T-helper 1 cell treated with Interleukin-12 subunit alpha and Interleukin-12 subunit beta and Interleukin-4 antibody, amounts not matched to agents 30 μg/mL and 1 μg/mL, for 36 hours (primary cell): ENCODE results near the gene CERS5.

Source experiments
- H3K27ac Mint-ChIP-seq: one replicate; pipeline ENCODE4 v1.8.0; 2021; ENCODE audit warnings: mild to moderate bottlenecking, mixed read lengths
- H3K27me3 Mint-ChIP-seq: one replicate; pipeline ENCODE4 v1.8.0; 2021; ENCODE audit warnings: low read depth, mixed read lengths
- H3K36me3 Mint-ChIP-seq: one replicate; pipeline ENCODE4 v1.8.0; 2021; ENCODE audit warnings: low read depth, mixed read lengths
- H3K4me1 Mint-ChIP-seq: one replicate; pipeline ENCODE4 v1.8.0; 2021; ENCODE audit warnings: low read depth, mixed read lengths
- H3K4me3 Mint-ChIP-seq: one replicate; pipeline ENCODE4 v1.8.0; 2021; ENCODE audit warnings: mild to moderate bottlenecking, moderate library complexity, mixed read lengths
- H3K9me3 Mint-ChIP-seq: one replicate; pipeline ENCODE4 v1.8.0; 2021; ENCODE audit warnings: mixed read lengths

CERS5 gene

GRCh38 chr12:50129290-50129689 is 37.9 kb downstream of the CERS5 start:
- no peaks in the 10 kb centered on the region for H3K27me3 Mint-ChIP-seq
- peaks cover 25% of the 10 kb centered on the region for H3K36me3 Mint-ChIP-seq
- peaks cover 11% of the 10 kb centered on the region for H3K4me1 Mint-ChIP-seq
- no peaks in the 10 kb centered on the region for H3K9me3 Mint-ChIP-seq
- no peak overlapping the region for H3K27ac Mint-ChIP-seq
- H3K4me3 Mint-ChIP-seq = no peak overlapping the region

DNA sequence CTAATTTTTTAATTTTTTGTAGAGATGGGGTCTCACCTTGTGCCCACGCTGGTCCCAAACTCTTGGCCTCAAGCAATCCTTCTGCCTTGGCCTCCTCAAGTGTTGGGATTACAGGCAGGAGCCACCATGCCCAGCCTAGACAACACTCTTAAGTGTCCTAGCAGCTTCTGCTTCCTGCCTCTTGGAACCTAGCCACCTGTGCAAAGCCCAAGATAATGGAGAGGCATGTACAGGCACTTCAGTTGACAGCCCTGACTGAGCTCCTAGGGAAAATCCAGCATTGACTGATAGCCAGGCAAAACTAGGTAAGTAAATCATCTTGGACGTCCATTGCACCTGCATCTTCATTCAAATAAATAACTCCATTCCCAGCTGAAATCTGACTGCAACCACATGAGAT is 39.6 kb downstream of the CERS5 start:
- peaks cover 25% of the 10 kb centered on the region for H3K36me3 Mint-ChIP-seq
- H3K4me1 Mint-ChIP-seq = peaks cover 8% of the 10 kb centered on the region
- no peaks in the 10 kb centered on the region for H3K27me3 Mint-ChIP-seq
- no peak overlapping the region for H3K4me3 Mint-ChIP-seq
- no peak overlapping the region for H3K27ac Mint-ChIP-seq
- no peaks in the 10 kb centered on the region for H3K9me3 Mint-ChIP-seq

DNA sequence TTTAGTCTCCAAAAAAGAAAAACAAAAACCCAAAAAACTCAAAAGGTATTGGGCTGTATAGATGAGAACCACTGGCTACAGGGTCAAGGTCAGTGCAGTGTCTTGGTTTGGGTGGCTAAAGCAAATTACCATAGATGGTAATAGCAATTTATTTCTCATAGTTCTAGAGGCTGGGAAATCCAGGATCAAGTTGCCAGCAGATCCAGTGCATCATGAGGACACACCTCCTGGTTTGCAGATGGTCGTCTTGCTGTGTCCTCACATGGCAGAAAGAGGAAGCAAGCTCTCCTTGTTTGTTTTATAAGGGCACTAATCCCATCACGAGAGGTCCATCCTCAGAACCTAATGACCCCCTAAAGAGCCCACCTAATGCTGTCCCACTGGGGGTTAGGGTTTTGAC is 44.0 kb downstream of the CERS5 start:
- Mint-ChIP-seq H3K27ac (no peak overlapping the region), H3K4me1 (peaks cover 8% of the 10 kb centered on the region), H3K27me3 (no peaks in the 10 kb centered on the region), H3K4me3 (no peak overlapping the region), H3K36me3 (peaks cover 17% of the 10 kb centered on the region), H3K9me3 (no peaks in the 10 kb centered on the region)

- Mint-ChIP-seq H3K27ac (no peak overlapping the region), H3K27me3 (no peaks in the 10 kb centered on the region), H3K4me1 (peaks cover 11% of the 10 kb centered on the region), H3K36me3 (peaks cover 17% of the 10 kb centered on the region), H3K4me3 (no peak overlapping the region), H3K9me3 (no peaks in the 10 kb centered on the region)
Observed at GRCh38 chr12:50121641-50122040, 45.5 kb downstream of the CERS5 start.

DNA sequence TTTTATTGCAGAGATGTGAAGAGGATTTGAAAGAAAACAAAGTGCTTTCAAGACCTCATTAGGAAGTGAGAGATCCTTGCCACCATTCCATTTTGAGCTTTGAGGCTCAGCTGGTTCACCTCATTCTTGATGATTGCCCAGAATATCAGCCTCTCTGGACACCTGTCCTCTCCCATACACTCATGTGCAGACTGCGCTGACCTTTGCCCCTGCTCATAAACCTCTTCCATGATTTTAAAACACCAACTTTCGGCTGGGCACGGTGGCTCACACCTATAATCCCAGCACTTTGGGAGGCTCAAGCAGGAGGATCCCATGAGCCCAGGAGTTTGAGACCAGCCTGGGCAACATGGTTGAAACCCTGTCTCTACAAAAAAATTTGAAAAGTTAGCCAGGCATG is 46.2 kb downstream of the CERS5 start:
- Mint-ChIP-seq H3K4me1 (peaks cover 14% of the 10 kb centered on the region), H3K27ac (no peak overlapping the region), H3K27me3 (no peaks in the 10 kb centered on the region), H3K36me3 (peaks cover 17% of the 10 kb centered on the region), H3K9me3 (no peaks in the 10 kb centered on the region), H3K4me3 (no peak overlapping the region)

DNA sequence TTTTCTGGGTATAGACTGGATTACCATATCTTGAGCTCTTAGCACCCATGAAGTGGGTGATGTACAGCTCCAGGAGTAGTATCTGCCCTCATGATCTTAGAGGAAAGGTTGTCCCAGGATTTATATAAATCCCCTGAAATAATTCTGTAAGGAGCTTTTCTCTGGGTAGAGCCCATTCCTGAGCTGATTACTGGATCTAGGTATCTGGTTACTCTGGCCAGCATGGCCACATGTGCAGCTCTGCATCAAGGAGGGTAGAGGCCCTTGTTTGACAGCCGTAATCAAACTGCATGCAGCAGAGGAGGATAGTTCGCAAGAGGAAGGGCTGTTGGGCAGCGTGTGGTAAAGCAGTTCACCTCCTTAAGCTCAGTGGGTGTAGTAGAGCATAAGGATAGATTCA is 46.6 kb downstream of the CERS5 start:
- H3K4me1 Mint-ChIP-seq = peaks cover 14% of the 10 kb centered on the region
- H3K27ac Mint-ChIP-seq = no peak overlapping the region
- H3K9me3 Mint-ChIP-seq = no peaks in the 10 kb centered on the region
- H3K27me3 Mint-ChIP-seq = no peaks in the 10 kb centered on the region
- peaks cover 21% of the 10 kb centered on the region for H3K36me3 Mint-ChIP-seq
- no peak overlapping the region for H3K4me3 Mint-ChIP-seq

DNA sequence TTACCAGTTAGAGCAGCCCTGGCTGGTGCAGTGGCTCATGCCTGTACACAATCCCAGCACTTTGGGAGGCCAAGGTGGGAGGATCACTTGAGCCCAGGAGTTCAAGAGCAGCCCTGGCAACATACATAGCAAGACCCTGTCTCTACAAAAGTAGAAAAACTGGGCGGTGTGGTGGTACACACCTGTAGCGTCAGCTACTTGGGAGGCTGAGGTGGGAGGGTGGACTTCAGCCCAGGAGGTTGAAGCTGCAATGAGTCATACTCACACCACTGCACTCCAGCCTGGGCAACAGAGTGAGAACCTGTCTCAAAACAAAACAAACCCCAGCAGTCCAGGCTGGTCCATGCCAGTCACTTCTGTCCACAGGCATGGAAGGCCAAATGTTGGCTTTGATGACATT is 47.8 kb downstream of the CERS5 start:
- Mint-ChIP-seq H3K4me1 (peaks cover 12% of the 10 kb centered on the region), H3K27me3 (no peaks in the 10 kb centered on the region), H3K36me3 (peaks cover 22% of the 10 kb centered on the region), H3K9me3 (no peaks in the 10 kb centered on the region), H3K27ac (no peak overlapping the region), H3K4me3 (no peak overlapping the region)

- Mint-ChIP-seq H3K4me1 (peaks cover 21% of the 10 kb centered on the region), H3K36me3 (peaks cover 21% of the 10 kb centered on the region), H3K4me3 (no peak overlapping the region), H3K27me3 (no peaks in the 10 kb centered on the region), H3K27ac (no peak overlapping the region), H3K9me3 (no peaks in the 10 kb centered on the region)
Observed at GRCh38 chr12:50117057-50117622, 50.0 kb downstream of the CERS5 start.

DNA sequence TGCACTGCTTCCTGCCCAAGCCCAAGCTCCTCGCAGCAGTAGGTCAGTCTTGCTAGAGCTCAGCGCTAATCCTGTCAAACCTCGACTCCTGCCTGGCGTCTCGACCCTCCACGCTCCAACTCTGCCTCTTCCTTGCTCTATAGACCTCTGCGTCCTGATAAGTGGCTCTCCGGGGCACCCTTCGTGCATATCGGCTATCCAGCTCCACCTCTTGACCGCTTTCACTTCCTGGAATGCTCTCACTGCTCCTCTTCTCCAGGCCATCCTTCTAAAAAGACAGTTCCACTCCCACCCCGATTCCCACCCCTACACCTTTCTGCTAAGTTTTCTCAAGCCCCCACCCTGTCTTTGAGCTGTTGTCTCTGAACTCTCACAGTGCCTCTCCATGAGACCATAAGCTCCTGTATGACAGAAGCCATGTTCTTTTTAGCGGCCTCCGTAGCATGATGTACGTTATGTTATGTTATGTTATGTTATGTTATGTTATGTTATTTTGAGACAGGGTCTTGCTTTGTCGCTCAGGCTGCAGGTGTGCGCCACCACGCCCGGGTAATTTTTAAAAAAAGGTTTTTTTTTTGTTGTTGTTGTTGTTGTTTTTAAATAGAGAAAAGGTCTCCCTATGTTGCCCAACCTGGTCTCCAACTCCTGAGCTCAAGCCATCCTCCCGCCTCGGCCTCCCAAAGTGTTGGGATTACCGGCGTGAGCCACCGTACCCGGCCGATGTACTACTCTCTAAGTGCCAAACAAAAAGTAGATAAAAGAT is 54.5 kb downstream of the CERS5 start:
- no peaks in the 10 kb centered on the region for H3K9me3 Mint-ChIP-seq
- peaks cover 29% of the 10 kb centered on the region for H3K4me1 Mint-ChIP-seq
- peak overlapping the region; percentile 100 for H3K27ac Mint-ChIP-seq
- H3K4me3 Mint-ChIP-seq = peak overlapping the region; percentile 100
- H3K36me3 Mint-ChIP-seq = peaks cover 16% of the 10 kb centered on the region
- H3K27me3 Mint-ChIP-seq = no peaks in the 10 kb centered on the region

DNA sequence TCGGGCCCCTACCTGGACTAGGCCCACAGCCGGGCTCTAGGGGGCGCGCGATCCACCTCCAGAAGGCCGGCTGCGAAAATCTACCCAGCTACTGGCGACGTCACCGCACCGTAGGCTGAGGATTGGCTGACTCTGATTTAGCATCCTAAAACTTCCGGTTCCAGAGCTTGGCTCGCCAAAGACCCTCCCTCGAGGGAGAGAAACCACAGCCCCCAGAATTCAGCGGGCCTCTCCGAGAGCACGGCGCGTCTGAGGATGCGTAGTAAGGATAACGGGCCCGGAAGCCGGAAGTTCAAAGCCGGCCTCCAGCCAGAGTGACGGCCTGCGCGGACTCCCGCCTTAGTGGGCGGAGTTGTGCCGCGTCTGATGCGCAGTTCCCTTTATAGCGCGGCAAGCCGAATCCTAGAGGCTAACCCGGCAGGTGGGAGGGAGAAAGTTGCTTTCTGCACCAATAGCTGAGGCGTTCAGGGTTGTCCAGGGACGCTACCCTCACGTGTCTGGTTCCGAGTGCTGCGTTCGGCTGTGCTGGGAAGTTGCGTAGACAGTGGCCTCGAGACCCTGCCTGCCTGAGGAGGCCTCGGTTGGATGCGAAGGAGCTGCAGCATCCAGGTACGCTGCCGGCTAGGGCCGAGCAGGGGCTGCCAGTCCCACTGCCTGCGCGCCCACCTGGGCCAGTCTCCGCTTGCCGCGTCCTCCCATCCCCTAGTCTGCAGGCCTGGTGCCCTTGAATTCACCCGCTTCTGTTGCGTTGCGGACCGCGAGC is 55.3 kb downstream of the CERS5 start, which contains the start of gene COX14:
TSS of gene COX14 (plus strand) at position 544 of the 763 bp plus-strand sequence. CDS start 7,808 bp downstream, outside the sequence.
- Mint-ChIP-seq H3K36me3 (peaks cover 13% of the 10 kb centered on the region), H3K4me3 (peak within 1 kb of the TSS; percentile 100), H3K9me3 (no peaks in the 10 kb centered on the region), H3K4me1 (peaks cover 28% of the 10 kb centered on the region), H3K27me3 (no peaks in the 10 kb centered on the region), H3K27ac (peak within 1 kb of the TSS; percentile 100)

GRCh38 chr12:50111395-50111692 is 55.8 kb downstream of the CERS5 start:
- Mint-ChIP-seq H3K9me3 (no peaks in the 10 kb centered on the region), H3K27me3 (no peaks in the 10 kb centered on the region), H3K4me1 (peaks cover 23% of the 10 kb centered on the region), H3K36me3 (peaks cover 13% of the 10 kb centered on the region), H3K4me3 (peak overlapping the region; percentile 100), H3K27ac (peak overlapping the region; percentile 100)

DNA sequence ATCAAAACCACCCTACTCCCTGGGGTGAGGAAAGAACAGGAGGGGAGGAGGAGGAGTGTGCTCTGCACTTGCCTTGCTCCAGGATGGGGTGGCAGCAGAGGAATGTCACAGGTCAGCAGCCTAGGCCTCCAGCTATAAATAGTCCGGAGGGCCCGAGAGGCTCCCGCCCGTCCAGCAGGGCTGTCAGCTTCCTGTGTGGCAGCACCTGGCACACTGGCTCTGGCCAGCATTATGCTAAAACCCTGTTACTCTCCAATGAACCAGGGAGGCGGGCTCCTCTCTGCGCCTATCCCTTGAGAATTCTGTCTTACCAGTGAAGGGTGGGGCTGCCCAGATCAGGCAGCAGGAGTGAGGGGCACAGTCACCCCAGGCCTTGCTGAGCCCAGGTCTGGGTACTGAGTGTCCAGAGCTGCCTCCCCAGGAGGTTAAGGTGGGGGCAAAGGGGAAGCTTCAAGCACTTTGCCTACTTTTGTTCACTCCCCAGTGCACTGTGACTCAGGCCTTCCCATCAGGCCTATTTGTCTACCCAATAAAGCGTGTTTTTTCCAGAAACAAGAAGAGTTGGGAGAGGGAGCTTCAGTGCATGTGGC is 56.3 kb downstream of the CERS5 start:
- Mint-ChIP-seq H3K27me3 (no peaks in the 10 kb centered on the region), H3K36me3 (peaks cover 12% of the 10 kb centered on the region), H3K4me1 (peaks cover 22% of the 10 kb centered on the region), H3K4me3 (peak overlapping the region; percentile 100), H3K27ac (peak overlapping the region; percentile 100), H3K9me3 (no peaks in the 10 kb centered on the region)

DNA sequence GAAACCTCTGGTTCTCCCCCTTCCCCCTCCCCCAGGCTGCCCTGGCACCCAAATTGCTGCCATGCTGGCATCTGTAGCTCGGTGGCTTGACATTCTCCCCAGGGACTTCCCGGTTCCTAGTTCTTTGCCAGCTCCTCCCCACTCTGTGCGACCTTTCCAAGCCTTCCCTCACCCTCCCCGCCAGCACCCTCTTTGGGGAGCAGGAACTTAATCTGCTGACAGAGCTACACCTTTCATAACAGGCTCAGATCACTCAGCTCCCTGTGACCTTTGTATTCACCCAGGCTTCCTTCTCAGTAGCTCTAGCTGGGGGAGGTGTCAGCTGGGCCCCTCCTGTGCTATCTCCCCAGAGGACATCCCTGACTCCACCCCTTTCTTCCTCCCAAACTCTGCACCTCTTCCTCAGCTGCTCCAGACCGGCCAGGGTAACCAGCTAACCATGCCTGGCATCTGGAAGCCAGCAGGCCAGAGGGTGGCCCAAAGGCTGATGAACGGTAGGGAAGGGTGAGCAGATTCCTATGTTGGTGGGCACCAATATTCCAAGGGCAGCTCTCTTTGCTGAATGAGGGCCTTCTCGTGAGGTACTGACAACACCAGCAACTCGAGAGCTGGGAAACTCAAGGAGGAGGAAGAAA is 56.9 kb downstream of the CERS5 start:
- peaks cover 19% of the 10 kb centered on the region for H3K4me1 Mint-ChIP-seq
- H3K4me3 Mint-ChIP-seq = peak overlapping the region; percentile 66
- peaks cover 7% of the 10 kb centered on the region for H3K36me3 Mint-ChIP-seq
- H3K27ac Mint-ChIP-seq = peak overlapping the region; percentile 66
- H3K9me3 Mint-ChIP-seq = no peaks in the 10 kb centered on the region
- H3K27me3 Mint-ChIP-seq = no peaks in the 10 kb centered on the region

DNA sequence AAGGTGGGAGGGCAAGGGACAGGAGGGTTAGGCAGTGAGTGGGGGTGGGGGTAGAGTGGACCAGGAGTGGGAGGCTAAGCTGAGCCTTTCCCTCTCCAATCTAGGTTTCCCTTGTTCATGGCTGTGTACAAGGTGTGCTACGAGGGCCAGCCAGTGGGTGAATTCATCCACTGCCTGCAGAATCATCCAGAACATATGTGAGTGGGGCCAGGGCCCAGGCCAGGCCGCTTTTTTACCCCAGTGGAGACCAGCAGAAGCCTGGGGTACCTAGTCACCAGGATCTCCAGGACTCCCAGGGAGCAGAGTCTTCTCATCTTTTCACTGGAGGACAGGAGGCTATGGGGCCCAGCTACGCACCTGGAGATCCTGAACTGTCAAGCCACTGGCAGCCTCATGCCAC is 57.9 kb downstream of the CERS5 start:
- H3K27me3 Mint-ChIP-seq = no peaks in the 10 kb centered on the region
- H3K36me3 Mint-ChIP-seq = peaks cover 5% of the 10 kb centered on the region
- H3K9me3 Mint-ChIP-seq = no peaks in the 10 kb centered on the region
- no peak overlapping the region for H3K27ac Mint-ChIP-seq
- H3K4me1 Mint-ChIP-seq = peaks cover 17% of the 10 kb centered on the region
- H3K4me3 Mint-ChIP-seq = no peak overlapping the region
